ENCODE results near the gene MEGF10. TPM values are rescaled to one million over a fixed set of nuclear protein-coding genes. Genes with fewer than 3 reads are reported as not detected.

Gene MEGF10
- total RNA-seq, 1 experiment from 2014 or later = not detected

GRCh38 chr5:127506616-127507015 lies 216.0 kb downstream of the MEGF10 start:
- Histone ChIP-seq H2AFZ (no peak overlapping the region), H3K4me3 (no peak overlapping the region), H3K4me1 (replicated peaks; ENCODE audit: insufficient read depth) (no peaks in the 10 kb centered on the region), H3K79me2 (ENCODE audit: low read depth) (no peaks in the 10 kb centered on the region), H3K27me3 (ENCODE audit: insufficient read depth, low read depth) (0 out of 2 replicates have a peak, but pooled peaks cover 3% of the 10 kb centered on the region), H3K9me3 (ENCODE audit: insufficient read depth, low read depth) (no peaks in the 10 kb centered on the region), H3K27ac (no peak overlapping the region), H3K36me3 (ENCODE audit: low read depth) (no peaks in the 10 kb centered on the region), H3K4me2 (no peak overlapping the region), H3F3A (ENCODE audit: insufficient read depth, low read depth) (no peaks in the 10 kb centered on the region), H3K9me2 (ENCODE audit: insufficient read depth) (no peaks in the 10 kb centered on the region), H4K20me1 (ENCODE audit: insufficient read depth) (no peaks in the 10 kb centered on the region)
- ChIA-PET POLR2A (ENCODE audit: unreplicated experiment) (interaction anchor here (0.6 kb wide), 1 partner anchor 771 kb away, joined by 4 read pairs; no protein-coding TSS in a partner anchor), CTCF (interaction anchor here (0.6 kb wide), 1 partner anchor 833 kb away, joined by 16 read pairs; no protein-coding TSS in a partner anchor)
- intact Hi-C loops (cut with micrococcal nuclease; ENCODE audit: unreplicated experiment) = no loop called here
- TF ChIP-seq EZH2 (IDR thresholded peaks at IDR 0.05; ENCODE audit: low read depth) = no peak
- TF ChIP-seq CTCF (conservative IDR thresholded peaks at IDR 0.05) = no peak
- DNase-seq = no peak
- no TSS peak for BruUV-seq (replicated peaks)

GRCh38 chr5:127508644-127509373 lies 218.2 kb downstream of the MEGF10 start:
- ChIA-PET POLR2A (ENCODE audit: unreplicated experiment) (no interaction called here), CTCF (no interaction called here)
- H3K9me2 ChIP-seq (ENCODE audit: insufficient read depth) = no peaks in the 10 kb centered on the region
- H3K4me1 ChIP-seq (replicated peaks; ENCODE audit: insufficient read depth) = no peaks in the 10 kb centered on the region
- no peak overlapping the region for H3K4me2 ChIP-seq
- intact Hi-C loops (cut with micrococcal nuclease; ENCODE audit: unreplicated experiment) = no loop called here
- H3K9me3 ChIP-seq (ENCODE audit: insufficient read depth, low read depth) = no peaks in the 10 kb centered on the region
- H3K4me3 ChIP-seq = no peak overlapping the region
- DNase-seq = no peak
- H3F3A ChIP-seq (ENCODE audit: insufficient read depth, low read depth) = no peaks in the 10 kb centered on the region
- H2AFZ ChIP-seq = no peak overlapping the region
- H4K20me1 ChIP-seq (ENCODE audit: insufficient read depth) = no peaks in the 10 kb centered on the region
- H3K27ac ChIP-seq = no peak overlapping the region
- no peaks in the 10 kb centered on the region for H3K36me3 ChIP-seq (ENCODE audit: low read depth)
- BruUV-seq (replicated peaks) = no TSS peak
- no peak for TF ChIP-seq EZH2 (IDR thresholded peaks at IDR 0.05; ENCODE audit: low read depth)
- TF ChIP-seq CTCF (conservative IDR thresholded peaks at IDR 0.05) = no peak
- 0 out of 2 replicates have a peak, but pooled peaks cover 3% of the 10 kb centered on the region for H3K27me3 ChIP-seq (ENCODE audit: insufficient read depth, low read depth)
- no peaks in the 10 kb centered on the region for H3K79me2 ChIP-seq (ENCODE audit: low read depth)

Other genes starting within 250 kb of the MEGF10 start
- gene C5orf63, start 217.3 kb upstream of the MEGF10 start, total RNA-seq (2021) = 9.8 and 9.9 TPM in 2 replicates
- 43.2 and 43.7 TPM in 2 replicates for gene PRRC1, start 226.8 kb downstream of the MEGF10 start, total RNA-seq (2021)

Measured in PC-9 (cell line).